HG02840 (cell line): ENCODE measurements around the gene OXSR1.
"Not testable (repeated sequence)": the region's sequence is repeated elsewhere in the genome, so short reads cannot be mapped to it uniquely, and the experiment has no call there.

Source experiments
- ATAC-seq: cut with Tn5 transposase; IDR thresholded peaks from one replicate; pipeline ENCODE4 v1.9.1; 2021; ENCODE audit warnings: mild to moderate bottlenecking, moderate library complexity, moderate number of reproducible peaks; ENCODE audit not compliant: unreplicated experiment, low FRiP score

OXSR1 gene

DNA sequence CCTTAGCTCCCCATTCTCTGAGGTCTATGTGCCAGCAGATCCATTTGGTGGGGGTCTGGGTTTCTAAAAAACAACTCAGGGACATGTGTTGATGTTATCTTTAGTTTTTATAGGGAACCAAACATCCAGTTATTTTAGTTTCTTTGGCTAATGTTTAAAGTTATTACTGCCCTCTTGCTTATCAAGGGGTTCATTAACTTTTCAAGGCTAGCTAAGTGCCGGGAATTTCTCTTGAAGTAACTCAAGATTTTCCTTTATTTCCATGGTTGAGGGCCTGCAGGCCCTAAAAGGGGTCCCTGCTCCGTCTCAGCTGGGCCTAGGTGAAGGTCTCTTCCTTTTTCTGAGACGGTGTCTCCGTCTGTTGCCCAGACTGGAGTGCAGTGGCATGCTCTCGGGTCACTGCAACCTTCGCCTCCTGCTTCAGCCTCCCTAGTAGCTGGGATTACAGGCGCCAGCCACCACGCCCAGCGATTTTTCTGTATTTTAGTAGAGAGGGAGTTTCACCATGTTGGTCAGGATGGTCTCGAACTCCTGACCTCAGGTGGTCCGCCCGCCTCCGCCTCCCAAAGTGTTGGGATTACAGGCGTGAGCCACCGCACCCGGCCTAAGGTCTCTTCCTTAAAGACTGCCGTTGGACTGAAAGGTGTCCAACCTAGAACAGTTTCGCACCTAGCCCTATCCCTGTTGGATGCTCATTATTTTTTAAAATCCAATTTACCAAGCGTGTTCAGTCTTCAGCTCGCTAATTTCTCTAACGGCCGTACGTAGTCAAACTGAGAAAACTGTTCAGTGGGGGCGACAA is 1.3 kb upstream of the OXSR1 start:
- ATAC-seq = no peak

DNA sequence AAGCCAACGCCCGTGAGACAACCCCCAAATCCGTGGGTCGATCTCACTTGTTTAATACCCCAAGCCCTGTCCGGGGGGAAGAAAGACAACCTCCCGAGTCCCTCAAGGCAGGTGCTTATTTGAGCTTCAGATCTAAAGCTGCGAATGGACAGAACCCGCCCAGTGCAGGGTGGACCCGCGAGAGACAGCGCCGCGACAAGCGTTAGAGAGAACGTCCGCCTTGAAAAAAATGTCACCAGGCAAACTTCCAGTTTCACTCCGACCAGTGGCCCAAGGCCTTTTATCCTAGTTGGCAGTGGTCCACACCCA is 740 bp upstream of the OXSR1 start:
- peak; percentile 22 for ATAC-seq

DNA sequence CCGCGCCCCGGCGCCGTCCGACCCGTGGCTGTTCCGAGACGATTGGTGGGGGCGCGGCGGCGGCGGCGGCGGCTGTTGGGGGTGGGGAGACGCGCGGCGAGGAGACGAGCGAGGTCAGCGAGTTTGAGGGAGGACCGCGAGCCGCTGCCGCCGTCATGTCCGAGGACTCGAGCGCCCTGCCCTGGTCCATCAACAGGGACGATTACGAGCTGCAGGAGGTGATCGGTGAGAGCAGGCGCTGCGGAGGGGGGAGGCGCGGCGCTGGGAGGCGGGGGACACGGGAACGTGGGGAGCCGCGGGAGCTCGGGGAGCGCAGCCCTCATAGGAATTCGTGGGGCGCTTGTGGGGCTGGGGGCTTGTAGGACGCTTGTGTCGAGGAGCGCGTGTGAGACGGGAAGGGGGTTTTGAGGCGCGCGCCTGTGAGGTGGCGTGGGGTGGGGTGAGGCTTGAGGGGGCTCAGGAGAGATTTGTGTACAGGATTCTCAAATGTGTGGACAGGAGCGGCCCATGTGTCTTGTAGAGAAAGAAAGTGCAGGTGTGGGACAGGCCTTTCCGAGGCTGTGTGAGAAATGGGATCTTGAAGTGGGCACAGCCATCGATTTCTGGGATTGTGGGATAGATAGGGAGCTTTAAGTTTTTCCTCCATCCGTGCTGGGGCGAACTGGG is 518 bp downstream of the OXSR1 start:
- no peak for ATAC-seq

DNA sequence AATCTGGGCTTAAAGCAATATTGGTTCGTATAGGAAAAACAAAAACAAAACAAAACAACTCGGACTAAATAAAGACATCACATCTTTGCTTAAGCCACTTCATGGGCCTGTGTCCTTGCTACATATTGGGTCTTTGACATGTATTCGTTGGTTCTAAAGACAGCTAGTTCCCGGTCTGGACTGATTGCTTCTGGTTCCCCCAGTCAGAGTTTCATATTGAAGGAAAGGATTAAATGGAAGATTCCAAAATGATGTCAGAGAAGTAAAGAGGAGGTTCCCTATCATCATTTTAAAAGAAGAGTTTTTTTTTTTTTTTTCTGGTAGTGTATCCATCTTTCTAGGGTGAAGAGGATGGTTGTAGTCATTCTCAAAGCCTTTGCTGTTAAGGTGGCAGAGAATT is 2.3 kb downstream of the OXSR1 start:
- ATAC-seq = no peak

DNA sequence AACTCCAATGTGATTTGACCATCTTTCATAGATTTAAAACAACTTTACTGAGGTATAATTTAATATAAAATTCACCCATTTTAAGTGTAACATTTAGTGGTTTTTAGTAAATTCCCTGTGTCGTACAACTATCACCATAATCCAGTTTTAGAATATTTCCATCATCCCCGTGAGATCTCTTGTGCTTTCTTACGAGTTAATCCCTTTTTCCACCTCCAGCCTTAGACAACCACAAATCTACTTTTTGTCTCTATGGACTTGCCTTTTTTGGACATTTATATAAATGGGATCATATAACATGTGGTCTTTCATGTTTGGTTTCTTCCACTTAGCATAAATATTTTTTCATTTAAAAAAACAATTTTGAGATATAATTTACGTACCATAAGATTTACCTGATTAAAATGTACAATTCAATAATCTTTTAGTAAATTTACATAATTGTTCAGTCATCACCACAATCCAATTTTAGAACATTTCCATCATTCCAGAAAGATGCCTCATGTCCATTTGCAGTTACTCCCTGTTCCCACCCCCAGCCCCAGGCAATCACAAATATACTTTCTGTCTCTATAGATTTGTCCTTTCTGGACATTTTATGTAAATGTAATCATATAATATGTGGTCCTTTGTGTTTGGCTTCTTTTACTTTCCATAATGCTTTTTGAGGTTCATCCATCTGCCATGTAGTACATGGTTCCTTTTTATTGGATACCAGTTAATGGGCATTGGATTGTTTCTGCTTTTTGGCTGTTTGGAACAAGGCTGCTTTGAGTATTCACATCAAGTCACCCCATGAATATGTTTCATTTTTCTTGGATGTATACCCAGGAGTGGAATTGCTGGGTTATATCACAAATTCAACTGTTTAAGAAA is 3.1 kb downstream of the OXSR1 start:
- ATAC-seq = no peak

DNA sequence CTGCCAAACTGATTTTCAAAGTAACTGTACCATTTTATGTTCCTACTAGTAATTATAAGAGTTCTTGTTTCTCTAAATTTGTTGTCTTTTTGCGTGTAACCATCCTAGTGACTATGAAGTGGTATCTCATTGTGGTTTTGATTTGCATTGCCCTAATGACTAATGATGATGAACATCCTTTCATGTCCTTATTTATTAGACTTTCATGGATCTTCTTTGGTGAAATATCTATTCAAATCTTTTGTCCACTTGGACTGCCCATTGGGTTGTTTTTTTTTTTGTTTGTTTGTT is 3.6 kb downstream of the OXSR1 start:
- ATAC-seq = no peak

DNA sequence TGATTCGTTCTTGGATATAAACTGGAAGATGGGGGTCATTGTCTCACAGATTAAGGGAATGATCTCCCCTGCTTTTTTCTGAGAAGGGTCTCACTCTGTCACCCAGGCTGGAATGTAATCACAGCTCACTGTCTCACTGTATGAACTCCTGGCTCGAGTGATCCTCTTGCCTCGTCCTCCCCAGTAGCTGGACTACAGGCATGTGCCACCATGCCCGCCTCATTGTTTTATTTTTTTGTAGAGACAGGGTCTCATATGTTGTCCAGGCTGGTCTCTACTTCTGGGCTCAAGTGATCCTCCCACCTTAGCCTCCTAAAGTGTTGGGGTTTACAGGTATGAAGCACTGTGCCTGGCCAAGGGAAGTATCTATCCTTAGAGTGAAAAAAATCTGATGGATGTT is 5.4 kb downstream of the OXSR1 start:
- ATAC-seq = no peak

DNA sequence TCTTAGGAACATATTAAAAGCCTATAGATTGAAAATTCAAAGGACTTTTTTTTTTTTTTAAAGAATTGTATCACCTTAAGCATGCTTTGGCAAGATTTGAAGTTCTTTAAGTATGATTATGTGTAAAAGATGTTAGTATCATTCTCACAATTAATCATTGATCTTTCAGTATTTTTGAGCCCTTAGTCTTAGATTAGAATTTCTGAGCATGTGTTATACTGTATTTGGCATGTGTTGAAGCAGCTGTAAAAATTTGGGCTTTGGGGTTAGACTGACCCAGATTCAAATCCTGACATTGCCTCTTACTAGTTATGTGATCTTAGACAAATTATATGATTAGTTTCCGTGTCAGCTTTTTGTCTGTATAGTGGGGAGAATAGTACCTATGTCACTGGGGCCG is 6.3 kb downstream of the OXSR1 start:
- ATAC-seq = no peak

DNA sequence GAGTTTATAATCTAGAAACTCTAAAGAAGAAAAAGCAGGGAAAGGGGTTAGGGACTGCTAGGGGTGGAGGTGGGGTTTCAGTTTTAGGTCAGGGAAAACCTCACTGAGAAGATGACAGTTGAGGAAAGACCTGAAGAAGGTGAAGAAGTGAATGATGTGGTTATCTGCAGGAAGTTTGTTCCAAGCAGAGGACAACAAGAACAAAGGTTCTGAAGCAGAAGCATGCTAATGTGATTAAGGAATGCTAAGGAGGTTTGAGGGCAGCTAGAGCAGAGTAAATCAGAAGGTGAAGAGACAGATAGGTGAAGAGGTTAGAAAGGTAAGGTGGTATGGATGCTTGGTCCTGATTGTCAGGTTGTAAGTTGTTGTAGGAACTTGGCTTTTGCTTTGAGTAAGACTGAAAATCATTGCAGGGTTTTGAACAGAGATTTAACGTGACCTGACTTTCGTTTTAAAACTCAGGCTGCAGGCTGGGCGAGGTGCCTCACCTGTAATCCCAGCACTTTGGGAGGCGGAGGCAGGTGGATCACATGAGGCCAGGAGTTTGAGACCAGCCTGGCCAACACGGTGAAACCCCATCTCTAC is 8.6 kb downstream of the OXSR1 start:
- ATAC-seq = no peak

DNA sequence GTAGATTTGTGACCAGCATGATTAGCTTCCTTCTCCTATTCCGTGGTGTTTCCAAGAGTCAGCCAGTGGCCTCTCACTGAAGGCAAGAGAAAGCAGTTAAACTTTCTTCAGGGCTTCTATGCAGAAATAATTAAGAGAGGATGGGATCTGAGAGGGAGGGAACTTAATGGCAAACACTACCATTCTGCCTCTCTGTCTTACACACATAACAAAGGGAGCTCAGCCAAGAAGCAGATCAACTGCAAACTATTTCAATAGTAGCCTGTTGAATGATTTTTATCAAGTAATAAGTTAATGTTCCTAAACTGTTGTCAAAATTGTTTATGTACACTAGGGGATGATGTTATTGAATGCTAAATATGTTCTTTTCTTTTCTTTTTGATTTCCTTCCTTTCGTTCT is 11.8 kb downstream of the OXSR1 start:
- no peak for ATAC-seq

DNA sequence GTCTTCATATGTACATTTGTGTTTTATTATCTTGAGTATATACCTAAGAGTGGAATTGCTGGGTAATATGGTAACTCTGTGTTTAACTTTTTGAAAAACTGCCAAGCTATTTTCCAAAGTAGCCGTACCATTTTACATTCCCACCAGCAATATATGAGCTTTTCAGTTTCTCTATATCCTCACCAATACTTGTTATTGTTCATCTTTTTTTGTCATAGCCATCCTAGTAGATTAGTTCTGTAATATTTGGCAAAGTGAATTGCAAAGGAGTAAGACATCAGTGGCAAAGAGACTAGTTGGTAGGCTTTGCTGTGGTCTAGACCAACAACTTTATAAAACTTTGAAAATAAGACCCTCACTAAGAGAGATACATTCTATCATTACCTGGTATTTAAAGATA is 21.4 kb downstream of the OXSR1 start:
- ATAC-seq = no peak

DNA sequence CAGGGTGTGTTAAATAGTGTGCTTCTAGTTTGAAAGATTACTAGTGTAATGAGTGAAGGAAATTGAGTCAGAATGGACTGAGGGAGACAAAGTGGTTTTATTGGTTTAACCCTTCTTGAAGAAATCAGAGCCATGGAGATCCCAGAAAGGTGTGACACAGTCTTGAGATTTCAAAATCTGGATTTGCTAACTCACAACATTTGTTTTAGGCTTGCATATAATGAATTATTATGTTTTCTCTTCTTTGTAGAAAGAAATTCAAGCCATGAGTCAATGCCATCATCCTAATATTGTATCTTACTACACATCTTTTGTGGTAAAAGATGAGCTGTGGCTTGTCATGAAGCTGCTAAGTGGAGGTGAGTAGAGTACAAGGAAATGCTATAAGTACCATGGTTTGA is 25.1 kb downstream of the OXSR1 start:
- ATAC-seq = no peak

DNA sequence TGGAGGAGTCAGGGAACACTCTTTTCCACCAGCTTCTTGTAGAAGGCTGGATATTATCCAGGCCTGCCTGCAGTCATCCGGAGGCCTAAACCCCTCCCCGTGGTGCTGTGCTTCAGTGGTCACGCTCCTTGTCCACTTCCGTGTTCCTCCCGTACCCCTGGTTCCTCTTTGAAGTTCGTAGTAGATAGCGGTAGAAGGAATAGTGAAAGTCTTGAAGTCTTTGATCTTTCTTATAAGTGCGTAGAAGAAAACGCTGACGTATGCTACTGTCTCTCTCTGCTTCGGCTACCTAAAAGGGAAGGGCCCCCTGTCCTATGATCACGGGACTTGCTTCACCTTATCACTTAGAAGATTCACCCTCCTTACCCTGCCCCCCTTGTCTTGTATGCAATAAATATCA is 37.6 kb downstream of the OXSR1 start:
- not testable (repeated sequence) for ATAC-seq

DNA sequence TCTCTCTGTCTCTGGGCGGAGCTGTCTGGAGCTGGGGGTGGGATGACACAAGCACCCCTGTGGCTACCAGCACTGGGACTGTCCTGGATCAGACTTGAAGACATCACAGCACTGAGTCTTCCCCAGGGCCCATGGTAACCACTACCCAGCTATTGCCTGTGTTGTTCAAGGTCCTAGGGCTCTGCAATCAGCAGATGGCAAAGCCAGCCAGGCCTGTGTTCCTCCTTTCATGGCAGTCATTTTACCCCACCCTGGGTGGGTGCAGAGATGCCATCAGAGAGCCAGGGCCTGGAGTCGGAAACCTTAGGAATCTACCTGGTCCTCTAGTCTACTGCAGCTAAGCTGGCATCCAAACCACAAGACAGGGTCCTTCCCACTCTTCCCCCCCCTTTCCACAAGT is 38.4 kb downstream of the OXSR1 start:
- no peak for ATAC-seq

DNA sequence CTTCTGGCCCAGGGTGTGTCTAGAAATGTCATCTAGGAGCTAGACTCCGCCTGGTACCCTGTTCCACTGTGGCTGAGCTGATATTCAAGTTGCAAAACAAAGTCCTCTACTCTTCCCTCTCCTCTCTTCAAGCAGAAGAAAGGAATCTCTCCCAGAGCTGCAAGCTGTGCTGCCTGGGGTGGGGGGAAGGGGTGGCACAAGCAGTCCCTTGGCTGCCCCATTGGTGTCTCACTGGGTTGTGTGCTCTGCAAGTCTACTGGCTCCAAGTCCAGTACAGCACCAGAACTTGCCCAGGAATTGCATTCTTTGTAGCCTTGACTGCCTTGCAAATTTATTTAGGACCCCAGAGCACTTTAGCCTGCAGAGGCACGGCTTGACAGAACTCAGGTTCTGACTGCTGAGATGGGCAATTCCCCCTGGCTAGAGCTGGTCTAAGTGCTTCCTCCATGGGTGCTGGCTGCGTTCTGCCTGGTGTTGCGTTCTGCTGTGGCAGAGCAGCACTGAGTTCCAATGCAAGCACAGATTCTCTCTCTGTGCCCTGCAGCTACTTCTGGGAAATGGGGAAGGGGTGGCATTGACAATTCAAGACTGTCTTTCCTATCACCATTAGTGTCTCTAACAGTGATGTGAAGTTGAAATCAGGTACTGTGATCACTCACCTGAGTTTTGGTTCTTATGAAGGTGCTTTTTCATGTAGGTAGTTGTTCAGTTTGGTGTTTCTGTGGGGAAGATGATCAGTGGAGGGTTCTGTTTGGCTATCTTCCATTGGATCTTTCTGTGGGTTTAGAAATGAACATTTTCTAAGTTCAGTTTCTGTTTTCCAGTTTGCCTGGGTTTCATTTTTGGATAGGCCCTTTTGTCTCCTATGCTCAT is 39.5 kb downstream of the OXSR1 start:
- ATAC-seq = no peak

DNA sequence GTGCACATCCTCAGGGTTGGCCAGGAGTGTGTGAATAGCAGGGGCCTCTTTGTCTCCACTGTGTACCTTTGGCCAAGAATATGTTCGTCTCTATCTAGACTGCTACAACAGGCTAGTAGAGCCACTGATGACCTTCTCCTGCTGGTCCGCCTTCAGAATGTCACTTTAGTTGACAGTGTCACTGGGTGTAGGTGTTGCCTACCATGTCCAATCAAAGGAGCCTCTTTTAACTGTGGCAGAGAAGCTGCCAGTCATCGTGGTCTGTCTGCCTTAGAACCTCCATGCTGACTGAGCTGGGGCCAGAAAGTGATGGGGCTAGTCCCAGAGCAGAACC is 40.1 kb downstream of the OXSR1 start:
- no peak for ATAC-seq

DNA sequence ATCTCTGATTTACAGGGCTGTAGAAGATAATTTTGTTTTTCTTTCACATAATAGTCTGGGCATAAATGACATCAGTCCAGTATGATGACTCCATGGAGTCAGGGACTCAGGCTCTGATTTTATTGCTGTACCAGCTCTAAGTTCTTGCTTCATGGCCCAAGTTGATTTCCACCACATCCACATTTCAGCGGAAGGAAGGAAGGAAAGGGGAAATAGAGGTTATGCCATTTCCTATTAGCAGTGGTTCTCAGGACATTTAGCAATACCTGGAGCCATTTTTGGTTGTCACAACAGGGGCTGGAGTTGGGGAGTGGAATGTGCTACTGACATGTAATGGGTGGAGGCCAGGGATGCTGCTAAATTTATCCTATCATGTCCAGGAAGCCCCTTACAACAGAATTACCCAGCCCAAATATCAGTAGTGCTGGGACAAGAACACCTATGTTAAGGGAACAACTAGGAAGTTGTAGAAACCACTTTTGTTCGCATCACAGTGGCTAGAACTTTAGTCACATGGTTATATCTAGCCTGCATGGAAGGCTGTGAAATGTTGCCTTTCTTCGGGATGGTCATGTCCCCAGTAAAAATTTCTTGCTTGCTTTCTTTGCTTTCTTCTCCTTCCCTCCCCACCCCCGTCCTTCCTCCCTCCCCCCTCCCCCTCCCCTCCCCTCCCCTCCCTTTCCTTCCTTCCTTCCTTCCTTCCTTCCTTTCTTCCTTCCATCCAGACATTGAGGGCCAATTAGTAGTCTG is 42.1 kb downstream of the OXSR1 start:
- no peak for ATAC-seq

DNA sequence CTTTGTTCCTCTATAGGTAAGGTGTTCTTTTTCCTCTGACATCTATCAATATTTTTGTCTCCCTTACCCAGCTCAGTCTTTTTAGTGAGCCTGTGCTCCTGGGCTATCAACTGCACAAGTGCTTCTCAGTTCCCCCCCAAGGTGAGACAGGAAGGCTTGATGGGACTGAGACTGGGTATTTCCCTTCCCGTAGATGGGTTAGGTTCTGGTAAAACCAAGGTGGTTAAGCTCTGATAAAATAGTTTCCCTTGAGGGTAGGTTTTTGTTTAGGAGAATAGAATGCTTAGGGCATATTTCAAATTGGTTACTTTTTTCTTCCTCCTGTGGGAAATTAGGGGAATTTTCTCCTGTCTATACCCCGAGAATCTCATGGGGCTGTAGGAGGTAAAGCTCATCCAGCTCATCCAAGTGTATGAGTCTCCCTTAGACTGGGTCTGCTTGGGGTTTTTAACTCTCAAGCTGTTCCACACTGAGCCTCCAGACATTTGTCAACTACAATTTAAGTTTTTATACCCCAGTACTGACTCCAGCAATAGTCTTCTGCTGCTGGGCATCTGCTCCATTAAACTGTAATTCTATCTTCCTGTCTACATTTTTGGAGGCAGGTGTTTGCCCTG is 44.9 kb downstream of the OXSR1 start:
- ATAC-seq = peak; percentile 71

DNA sequence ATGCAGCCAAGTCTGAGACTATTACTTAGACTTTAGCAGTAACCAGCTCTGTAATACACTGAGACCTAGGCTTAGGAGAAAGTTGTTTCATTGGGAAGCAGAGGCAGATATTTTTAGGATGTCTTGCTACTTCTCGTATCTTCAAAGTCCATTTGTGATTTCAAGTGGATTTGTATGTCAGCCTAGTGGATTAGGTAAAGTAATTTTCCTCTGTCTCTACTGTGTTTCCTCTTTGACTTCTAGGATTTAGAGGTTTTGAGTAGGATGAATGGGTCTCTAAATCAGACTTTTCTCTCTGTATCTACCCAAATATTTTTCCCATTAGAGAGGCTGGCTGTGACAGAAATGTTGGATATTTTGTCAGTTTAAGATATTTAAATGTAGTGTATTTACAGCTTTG is 46.8 kb downstream of the OXSR1 start:
- no peak for ATAC-seq
